22Rv1 (cell line): Measurements from ENCODE around the gene RIPK1.

ENCODE experiments used
- ZFX ChIP-seq: fragments of 450-650 bp; IDR thresholded peaks from 2 replicates; pipeline ENCODE4 v1.6.1; 2017; ENCODE audit warnings: antibody characterized with exemption, borderline replicate concordance
- TF ChIP-seq, protein P1 (sequence below): fragments of 450-650 bp; IDR thresholded peaks from 2 replicates; pipeline ENCODE4 v1.5.1; 2017; ENCODE audit warnings: mild to moderate bottlenecking

- TF ChIP-seq, protein P1, sequence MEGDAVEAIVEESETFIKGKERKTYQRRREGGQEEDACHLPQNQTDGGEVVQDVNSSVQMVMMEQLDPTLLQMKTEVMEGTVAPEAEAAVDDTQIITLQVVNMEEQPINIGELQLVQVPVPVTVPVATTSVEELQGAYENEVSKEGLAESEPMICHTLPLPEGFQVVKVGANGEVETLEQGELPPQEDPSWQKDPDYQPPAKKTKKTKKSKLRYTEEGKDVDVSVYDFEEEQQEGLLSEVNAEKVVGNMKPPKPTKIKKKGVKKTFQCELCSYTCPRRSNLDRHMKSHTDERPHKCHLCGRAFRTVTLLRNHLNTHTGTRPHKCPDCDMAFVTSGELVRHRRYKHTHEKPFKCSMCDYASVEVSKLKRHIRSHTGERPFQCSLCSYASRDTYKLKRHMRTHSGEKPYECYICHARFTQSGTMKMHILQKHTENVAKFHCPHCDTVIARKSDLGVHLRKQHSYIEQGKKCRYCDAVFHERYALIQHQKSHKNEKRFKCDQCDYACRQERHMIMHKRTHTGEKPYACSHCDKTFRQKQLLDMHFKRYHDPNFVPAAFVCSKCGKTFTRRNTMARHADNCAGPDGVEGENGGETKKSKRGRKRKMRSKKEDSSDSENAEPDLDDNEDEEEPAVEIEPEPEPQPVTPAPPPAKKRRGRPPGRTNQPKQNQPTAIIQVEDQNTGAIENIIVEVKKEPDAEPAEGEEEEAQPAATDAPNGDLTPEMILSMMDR: no peak
- TF ChIP-seq ZFX: no peak
These were observed 60.2 kb downstream of the RIPK1 start for GRCh38 chr6:3128356-3129108.
